Colon (tissue), 2 donors: ENCODE results near the gene CD22.

ENCODE experiments used
- FAIRE-seq: peaks from 2 replicates; lab custom pipeline; 2012; peaks lifted over from hg19 to GRCh38; lab: Jason Lieb, UNC
- donor health status: control.
- donor health status: control.

Gene CD22

GRCh38 chr19:35389192-35389861 is 60.3 kb downstream of the CD22 start:
- no peak for FAIRE-seq

- FAIRE-seq, result no peak
Measured at GRCh38 chr19:35392742-35393715, 64.0 kb downstream of the CD22 start.

- FAIRE-seq, result no peak
Measured at GRCh38 chr19:35395382-35396199, 66.6 kb downstream of the CD22 start.

GRCh38 chr19:35396240-35396885 is 67.4 kb downstream of the CD22 start:
- FAIRE-seq, result no peak
